Upper lobe of left lung (tissue), 4 donors: ENCODE data around the gene PTRH1.

Experiments
- EP300 ChIP-seq, 4 donors: sonication (generic); formaldehyde crosslinking; IDR thresholded peaks; one replicate each; pipeline ENCODE4 v1.5.1; 2017; ENCODE audit warnings: antibody characterized with exemption in 4 of 4, control low read depth in 2 of 4
- POLR2A ChIP-seq, 4 donors: fragments of 450-650 bp; IDR thresholded peaks; one replicate each; pipeline ENCODE4 v1.5.1; 2016 to 2017; ENCODE audit warnings: antibody characterized with exemption in 4 of 4, mild to moderate bottlenecking in 2 of 4

- TF ChIP-seq POLR2A (IDR thresholded peaks at IDR 0.05): no peak
- no peak for TF ChIP-seq EP300 (IDR thresholded peaks at IDR 0.05)
Observed at GRCh38 chr9:127756233-127756632, 40.8 kb upstream of the PTRH1 start.
